ENCODE data around the gene FGGY. TPM values are rescaled to one million over a fixed set of nuclear protein-coding genes. Genes with fewer than 3 reads are reported as not detected.
"Not testable (repeated sequence)": the region's sequence is repeated elsewhere in the genome, so short reads cannot be mapped to it uniquely, and the experiment has no call there.

The FGGY gene
- total RNA-seq, 1 experiment from 2014 or later, result 4.7 TPM

DNA sequence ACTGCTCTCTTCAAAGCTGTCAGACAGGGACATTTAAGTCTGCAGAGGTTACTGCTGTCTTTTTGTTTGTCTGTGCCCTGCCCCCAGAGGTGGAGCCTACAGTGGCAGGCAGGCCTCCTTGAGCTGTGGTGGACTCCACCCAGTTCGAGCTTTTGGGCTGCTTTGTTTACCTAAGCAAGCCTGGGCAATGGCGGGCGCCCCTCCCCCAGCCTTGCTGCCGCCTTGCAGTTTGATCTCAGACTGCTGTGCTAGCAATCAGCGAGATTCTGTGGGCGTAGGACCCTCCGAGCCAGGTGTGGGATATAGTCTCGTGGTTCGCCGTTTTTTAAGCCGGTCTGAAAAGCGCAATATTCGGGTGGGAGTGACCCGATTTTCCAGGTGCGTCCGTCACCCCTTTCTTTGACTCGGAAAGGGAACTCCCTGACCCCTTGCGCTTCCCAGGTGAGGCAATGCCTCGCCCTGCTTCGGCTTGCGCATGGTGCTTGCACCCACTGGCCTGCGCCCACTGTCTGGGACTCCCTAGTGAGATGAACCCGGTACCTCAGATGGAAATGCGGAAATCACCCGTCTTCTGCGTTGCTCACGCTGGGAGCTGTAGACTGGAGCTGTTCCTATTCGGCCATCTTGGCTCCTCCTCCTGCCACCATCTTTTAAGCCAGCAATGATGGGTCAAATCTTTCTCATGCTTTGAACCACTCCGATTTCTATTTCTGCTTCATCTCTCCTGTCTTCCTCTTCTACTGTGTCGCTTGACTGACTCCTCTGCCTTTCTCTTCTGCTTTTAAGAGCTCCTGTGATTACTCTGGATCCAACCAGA lies 356.5 kb downstream of the FGGY start:
- H3K36me3 ChIP-seq (ENCODE audit: insufficient read depth, low read length); H3K4me2 ChIP-seq (ENCODE audit: low read depth, low read length, poor library complexity, severe bottlenecking); H3K4me3 ChIP-seq (ENCODE audit: low read length); H3K79me2 ChIP-seq (ENCODE audit: low read length); H3K9me2 ChIP-seq (replicated peaks; ENCODE audit: insufficient read depth, low read length); DNase-seq; H4K20me1 ChIP-seq (ENCODE audit: insufficient read depth, low read depth, low read length); H3K27ac ChIP-seq (ENCODE audit: low read length); H3K9ac ChIP-seq (ENCODE audit: low read length); H3K27me3 ChIP-seq (ENCODE audit: low read length); H3K4me1 ChIP-seq (ENCODE audit: low read length); H2AFZ ChIP-seq (ENCODE audit: low read length); H3K9me3 ChIP-seq (ENCODE audit: low read length): not testable (repeated sequence)

DNA sequence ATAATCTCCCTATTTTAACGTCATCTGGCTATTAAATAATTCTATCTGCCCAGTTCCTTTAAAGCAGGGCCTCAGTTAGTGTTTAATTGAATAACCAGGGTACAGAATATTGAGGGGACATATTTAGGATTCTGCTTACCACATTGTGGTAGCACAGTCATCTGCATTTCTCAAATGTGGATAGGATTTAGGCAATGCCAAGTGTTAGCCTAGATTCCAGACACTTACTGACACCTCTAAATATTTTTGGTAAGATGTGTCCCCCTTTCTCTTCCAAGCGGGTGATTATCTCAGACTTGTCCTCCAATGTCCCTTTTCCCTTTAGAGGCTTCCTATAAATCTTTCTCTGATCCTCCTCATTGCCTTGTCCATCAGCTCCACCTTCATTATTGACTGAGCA lies 357.1 kb downstream of the FGGY start:
- H3K36me3 ChIP-seq (ENCODE audit: insufficient read depth, low read length), result no peaks in the 10 kb centered on the region
- H3K27me3 ChIP-seq (ENCODE audit: low read length), result no peaks in the 10 kb centered on the region
- H3K9ac ChIP-seq (ENCODE audit: low read length), result no peak overlapping the region
- H3K79me2 ChIP-seq (ENCODE audit: low read length), result no peaks in the 10 kb centered on the region
- H3K4me3 ChIP-seq (ENCODE audit: low read length), result no peak overlapping the region
- H3K9me3 ChIP-seq (ENCODE audit: low read length), result no peaks in the 10 kb centered on the region
- H3K9me2 ChIP-seq (replicated peaks; ENCODE audit: insufficient read depth, low read length), result no peaks in the 10 kb centered on the region
- no peak overlapping the region for H2AFZ ChIP-seq (ENCODE audit: low read length)
- no peak overlapping the region for H3K27ac ChIP-seq (ENCODE audit: low read length)
- no peaks in the 10 kb centered on the region for H4K20me1 ChIP-seq (ENCODE audit: insufficient read depth, low read depth, low read length)
- H3K4me1 ChIP-seq (ENCODE audit: low read length), result no peaks in the 10 kb centered on the region
- no peak for DNase-seq
- H3K4me2 ChIP-seq (ENCODE audit: low read depth, low read length, poor library complexity, severe bottlenecking), result no peak overlapping the region

DNA sequence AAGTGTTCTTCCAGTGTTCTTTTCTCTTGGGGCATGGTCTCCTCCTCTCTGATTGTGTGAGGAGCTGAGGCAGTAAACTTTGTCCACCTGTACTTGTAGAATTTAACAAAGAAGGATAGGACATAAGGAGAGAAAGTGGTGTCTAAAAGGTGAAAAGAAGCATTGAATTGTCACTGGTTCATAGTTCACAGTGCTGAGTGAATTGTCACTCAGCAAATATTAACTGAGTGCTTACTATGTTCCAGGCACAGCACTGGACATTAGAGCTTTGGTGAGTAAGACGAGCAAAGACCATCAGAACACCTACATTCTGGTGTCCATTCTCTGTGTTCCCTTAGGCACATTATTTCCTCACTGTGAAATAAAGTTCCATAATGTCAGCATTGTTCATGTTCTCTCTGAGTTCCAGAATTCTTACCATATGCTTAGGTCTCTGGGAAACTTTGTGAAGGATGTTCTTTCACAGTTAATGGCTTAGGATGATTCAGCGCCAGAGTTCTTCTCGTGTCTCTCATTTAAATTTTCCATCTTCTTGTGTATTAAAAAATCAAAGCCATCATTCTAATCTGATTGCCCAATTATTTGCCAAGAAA lies 361.1 kb downstream of the FGGY start:
- Histone ChIP-seq H3K9me3 (ENCODE audit: low read length) (no peaks in the 10 kb centered on the region), H3K4me2 (ENCODE audit: low read depth, low read length, poor library complexity, severe bottlenecking) (no peak overlapping the region), H3K36me3 (ENCODE audit: insufficient read depth, low read length) (no peaks in the 10 kb centered on the region), H3K79me2 (ENCODE audit: low read length) (no peaks in the 10 kb centered on the region), H3K4me3 (ENCODE audit: low read length) (no peak overlapping the region), H4K20me1 (ENCODE audit: insufficient read depth, low read depth, low read length) (no peaks in the 10 kb centered on the region), H3K27ac (ENCODE audit: low read length) (no peak overlapping the region), H3K9me2 (replicated peaks; ENCODE audit: insufficient read depth, low read length) (no peaks in the 10 kb centered on the region), H3K4me1 (ENCODE audit: low read length) (no peaks in the 10 kb centered on the region), H3K9ac (ENCODE audit: low read length) (no peak overlapping the region), H2AFZ (ENCODE audit: low read length) (no peak overlapping the region), H3K27me3 (ENCODE audit: low read length) (no peaks in the 10 kb centered on the region)
- no peak for DNase-seq

DNA sequence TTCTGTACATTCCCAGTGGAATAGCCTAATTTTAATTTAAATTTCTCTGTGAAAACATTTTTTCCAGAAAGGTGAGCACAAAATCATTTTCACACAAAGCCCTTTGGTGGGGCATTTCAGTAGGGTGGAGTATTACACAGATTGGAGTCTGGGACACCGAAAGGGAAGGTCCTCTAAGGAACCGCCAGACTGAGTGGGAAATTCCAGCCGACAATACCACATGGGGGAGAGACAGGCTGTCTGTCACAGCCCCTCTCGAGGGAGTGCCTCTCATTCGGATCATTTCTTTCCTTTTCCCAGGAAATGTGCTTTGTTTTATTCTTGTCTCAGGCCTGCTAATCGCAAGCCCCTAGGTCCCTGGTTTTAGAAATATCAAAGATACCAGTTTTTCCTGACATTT lies 367.3 kb downstream of the FGGY start:
- no peak for DNase-seq
- H3K9ac ChIP-seq (ENCODE audit: low read length), result no peak overlapping the region
- H3K79me2 ChIP-seq (ENCODE audit: low read length), result no peaks in the 10 kb centered on the region
- H3K4me3 ChIP-seq (ENCODE audit: low read length), result no peak overlapping the region
- no peaks in the 10 kb centered on the region for H3K27me3 ChIP-seq (ENCODE audit: low read length)
- H3K4me1 ChIP-seq (ENCODE audit: low read length), result peaks cover 5% of the 10 kb centered on the region
- H3K36me3 ChIP-seq (ENCODE audit: insufficient read depth, low read length), result no peaks in the 10 kb centered on the region
- no peaks in the 10 kb centered on the region for H4K20me1 ChIP-seq (ENCODE audit: insufficient read depth, low read depth, low read length)
- no peak overlapping the region for H2AFZ ChIP-seq (ENCODE audit: low read length)
- H3K9me3 ChIP-seq (ENCODE audit: low read length), result no peaks in the 10 kb centered on the region
- no peak overlapping the region for H3K27ac ChIP-seq (ENCODE audit: low read length)
- H3K4me2 ChIP-seq (ENCODE audit: low read depth, low read length, poor library complexity, severe bottlenecking), result no peak overlapping the region
- H3K9me2 ChIP-seq (replicated peaks; ENCODE audit: insufficient read depth, low read length), result no peaks in the 10 kb centered on the region

GRCh38 chr1:59666106-59666505 lies 369.2 kb downstream of the FGGY start:
- DNase-seq, result no peak
- H3K9me3 ChIP-seq (ENCODE audit: low read length), result no peaks in the 10 kb centered on the region
- H3K27me3 ChIP-seq (ENCODE audit: low read length), result no peaks in the 10 kb centered on the region
- no peak overlapping the region for H3K4me3 ChIP-seq (ENCODE audit: low read length)
- H3K4me1 ChIP-seq (ENCODE audit: low read length), result peaks cover 5% of the 10 kb centered on the region
- no peaks in the 10 kb centered on the region for H3K9me2 ChIP-seq (replicated peaks; ENCODE audit: insufficient read depth, low read length)
- H3K9ac ChIP-seq (ENCODE audit: low read length), result no peak overlapping the region
- H4K20me1 ChIP-seq (ENCODE audit: insufficient read depth, low read depth, low read length), result no peaks in the 10 kb centered on the region
- H3K27ac ChIP-seq (ENCODE audit: low read length), result no peak overlapping the region
- no peaks in the 10 kb centered on the region for H3K79me2 ChIP-seq (ENCODE audit: low read length)
- no peak overlapping the region for H3K4me2 ChIP-seq (ENCODE audit: low read depth, low read length, poor library complexity, severe bottlenecking)
- no peaks in the 10 kb centered on the region for H3K36me3 ChIP-seq (ENCODE audit: insufficient read depth, low read length)
- no peak overlapping the region for H2AFZ ChIP-seq (ENCODE audit: low read length)

- Histone ChIP-seq H3K9me3 (ENCODE audit: low read length) (no peaks in the 10 kb centered on the region), H3K9ac (ENCODE audit: low read length) (no peak overlapping the region)
These were observed 370.1 kb downstream of the FGGY start for GRCh38 chr1:59667020-59667419.

DNA sequence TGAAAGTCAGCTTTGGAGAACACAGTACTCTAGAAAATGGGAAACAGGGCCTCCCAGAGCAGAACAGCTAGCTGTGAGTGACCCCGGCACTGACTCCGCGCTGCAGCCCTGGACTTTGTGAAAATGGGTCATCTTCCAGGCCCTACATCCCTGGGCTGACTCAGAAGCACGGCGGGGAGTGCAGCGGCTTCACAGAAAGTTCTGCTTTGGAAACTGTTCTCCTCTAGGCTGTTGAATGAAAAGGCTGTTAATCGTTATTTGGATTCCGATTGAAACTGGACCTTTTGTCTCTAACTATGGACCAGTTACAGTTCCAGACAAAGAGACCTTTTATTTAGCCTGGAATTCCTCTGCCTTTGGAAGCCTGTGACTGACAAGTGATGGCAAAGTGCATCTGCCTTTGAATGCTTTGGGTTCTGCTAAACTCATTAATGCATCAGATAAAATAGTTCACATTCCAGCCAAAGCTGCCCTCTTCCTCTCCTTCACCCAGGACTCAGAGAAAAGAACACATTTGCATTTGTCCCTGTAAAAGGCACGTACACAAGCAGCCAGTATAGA lies 372.9 kb downstream of the FGGY start:
- Histone ChIP-seq H3K4me3 (ENCODE audit: low read length) (no peak overlapping the region), H3K36me3 (ENCODE audit: insufficient read depth, low read length) (no peaks in the 10 kb centered on the region), H3K4me1 (ENCODE audit: low read length) (no peaks in the 10 kb centered on the region), H3K27ac (ENCODE audit: low read length) (no peak overlapping the region), H3K4me2 (ENCODE audit: low read depth, low read length, poor library complexity, severe bottlenecking) (no peak overlapping the region), H3K9me3 (ENCODE audit: low read length) (no peaks in the 10 kb centered on the region), H2AFZ (ENCODE audit: low read length) (no peak overlapping the region), H3K9me2 (replicated peaks; ENCODE audit: insufficient read depth, low read length) (no peaks in the 10 kb centered on the region), H4K20me1 (ENCODE audit: insufficient read depth, low read depth, low read length) (no peaks in the 10 kb centered on the region), H3K79me2 (ENCODE audit: low read length) (no peaks in the 10 kb centered on the region), H3K27me3 (ENCODE audit: low read length) (no peaks in the 10 kb centered on the region), H3K9ac (ENCODE audit: low read length) (no peak overlapping the region)
- no peak for DNase-seq

More at GRCh38 chr1:59667020-59667419, 370.1 kb downstream of the FGGY start:
- Histone ChIP-seq H3K4me1 (ENCODE audit: low read length) (peaks cover 5% of the 10 kb centered on the region), H3K27ac (ENCODE audit: low read length) (no peak overlapping the region), H3K4me3 (ENCODE audit: low read length) (no peak overlapping the region), H3K36me3 (ENCODE audit: insufficient read depth, low read length) (no peaks in the 10 kb centered on the region), H3K79me2 (ENCODE audit: low read length) (no peaks in the 10 kb centered on the region), H3K27me3 (ENCODE audit: low read length) (no peaks in the 10 kb centered on the region), H3K4me2 (ENCODE audit: low read depth, low read length, poor library complexity, severe bottlenecking) (no peak overlapping the region), H4K20me1 (ENCODE audit: insufficient read depth, low read depth, low read length) (no peaks in the 10 kb centered on the region), H3K9me2 (replicated peaks; ENCODE audit: insufficient read depth, low read length) (no peaks in the 10 kb centered on the region), H2AFZ (ENCODE audit: low read length) (no peak overlapping the region)
- no peak for DNase-seq

DNA sequence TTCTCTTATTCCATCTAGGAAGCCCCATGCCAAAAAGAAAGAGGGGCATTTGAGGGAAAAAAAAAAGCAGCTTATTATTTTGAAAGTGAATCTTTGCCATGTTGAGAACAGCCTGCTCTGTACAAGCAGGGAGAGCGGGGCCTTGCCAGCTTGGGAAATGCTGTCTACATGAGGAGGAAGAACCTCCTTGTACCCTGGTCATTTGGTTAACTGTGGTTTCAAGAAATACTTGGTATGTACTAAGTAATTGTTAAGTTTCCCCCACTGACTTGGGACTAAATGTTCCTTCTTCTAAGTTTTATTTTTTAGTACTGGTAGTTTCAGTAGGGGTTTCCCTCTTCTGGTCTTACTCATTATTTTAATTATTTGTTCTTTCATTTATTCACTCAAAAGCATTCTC lies 373.8 kb downstream of the FGGY start:
- no peak overlapping the region for H3K4me2 ChIP-seq (ENCODE audit: low read depth, low read length, poor library complexity, severe bottlenecking)
- H3K27ac ChIP-seq (ENCODE audit: low read length), result no peak overlapping the region
- no peaks in the 10 kb centered on the region for H4K20me1 ChIP-seq (ENCODE audit: insufficient read depth, low read depth, low read length)
- no peak for DNase-seq
- H3K36me3 ChIP-seq (ENCODE audit: insufficient read depth, low read length), result no peaks in the 10 kb centered on the region
- H3K4me1 ChIP-seq (ENCODE audit: low read length), result no peaks in the 10 kb centered on the region
- no peaks in the 10 kb centered on the region for H3K27me3 ChIP-seq (ENCODE audit: low read length)
- H3K9ac ChIP-seq (ENCODE audit: low read length), result no peak overlapping the region
- H3K4me3 ChIP-seq (ENCODE audit: low read length), result no peak overlapping the region
- H3K9me3 ChIP-seq (ENCODE audit: low read length), result no peaks in the 10 kb centered on the region
- H3K9me2 ChIP-seq (replicated peaks; ENCODE audit: insufficient read depth, low read length), result no peaks in the 10 kb centered on the region
- no peak overlapping the region for H2AFZ ChIP-seq (ENCODE audit: low read length)
- no peaks in the 10 kb centered on the region for H3K79me2 ChIP-seq (ENCODE audit: low read length)
